GM18526 (cell line): ENCODE results near the gene MAB21L2.

ENCODE experiments used
- POLR2A ChIP-seq: IDR thresholded peaks from 3 replicates; pipeline ENCODE4 v1.6.1; 2011; ENCODE audit not compliant: insufficient read length; ENCODE audit errors: extremely low read depth

Gene MAB21L2

GRCh38 chr4:150586162-150586810 lies 4.3 kb downstream of the MAB21L2 start:
- TF ChIP-seq POLR2A: no peak

- no peak for TF ChIP-seq POLR2A
Observed at GRCh38 chr4:150588316-150588715, 6.4 kb downstream of the MAB21L2 start.

DNA sequence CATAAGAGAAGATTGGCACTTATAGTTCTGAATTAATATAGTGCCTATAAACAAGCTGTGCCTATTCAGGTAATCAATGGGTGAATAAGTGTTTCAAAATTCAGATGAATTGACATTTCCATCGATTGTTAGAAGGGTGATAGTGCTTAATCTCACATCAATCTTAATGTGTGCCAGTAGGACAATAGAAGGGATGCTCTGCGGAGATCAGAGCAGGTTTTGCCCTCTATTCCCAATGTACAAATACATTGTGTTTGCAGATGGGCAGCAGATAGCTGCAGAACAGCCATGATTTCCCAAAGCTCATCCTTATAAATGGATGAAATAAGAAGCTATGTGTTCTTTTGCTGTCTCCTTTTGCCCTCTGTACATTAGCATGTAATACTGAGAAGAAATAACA lies 7.2 kb downstream of the MAB21L2 start:
- no peak for TF ChIP-seq POLR2A

DNA sequence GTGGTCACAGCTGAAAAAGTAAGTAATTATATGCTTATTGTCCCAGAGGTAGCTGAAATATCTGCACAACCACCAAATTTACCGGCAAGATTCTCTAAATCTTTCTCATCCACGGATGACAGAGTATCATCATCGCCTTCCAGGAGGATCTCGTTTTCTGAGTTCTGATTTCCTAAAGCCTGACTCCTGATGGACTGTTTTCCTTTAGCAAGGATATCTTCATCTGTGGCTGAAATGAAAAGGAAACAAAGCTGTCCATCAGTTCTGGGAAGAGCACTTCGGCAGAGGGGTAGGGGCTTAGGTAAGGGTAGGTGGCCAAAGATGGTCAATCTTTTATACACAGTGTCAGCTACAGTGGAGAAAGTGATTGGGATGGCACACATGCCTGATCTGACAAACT lies 8.7 kb downstream of the MAB21L2 start:
- TF ChIP-seq POLR2A: no peak

GRCh38 chr4:150591406-150591805 lies 9.5 kb downstream of the MAB21L2 start:
- no peak for TF ChIP-seq POLR2A

DNA sequence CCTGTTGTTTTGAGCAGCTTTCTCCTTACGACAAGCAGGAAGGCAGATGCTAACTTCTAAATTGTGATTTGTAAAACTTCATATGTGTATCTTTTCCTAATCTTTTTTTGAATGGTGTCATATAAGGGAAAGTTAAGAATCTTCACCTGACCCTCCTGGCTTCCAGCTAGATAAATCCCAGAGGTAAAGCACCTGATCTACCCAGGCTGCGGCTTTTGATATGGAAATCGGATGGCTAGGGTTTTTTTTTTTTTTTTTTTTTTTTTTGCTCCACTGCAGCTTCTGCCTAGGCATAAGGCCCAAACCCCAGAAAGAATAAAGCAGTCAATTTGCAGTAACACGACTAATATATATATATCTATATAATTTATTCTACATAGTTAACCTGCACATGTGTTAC lies 10.0 kb downstream of the MAB21L2 start:
- TF ChIP-seq POLR2A: no peak

GRCh38 chr4:150593996-150594395 lies 12.0 kb downstream of the MAB21L2 start:
- no peak for TF ChIP-seq POLR2A

GRCh38 chr4:150598909-150599308 lies 17.0 kb downstream of the MAB21L2 start:
- TF ChIP-seq POLR2A: no peak

- no peak for TF ChIP-seq POLR2A
Observed at GRCh38 chr4:150599547-150599946, 17.6 kb downstream of the MAB21L2 start.

DNA sequence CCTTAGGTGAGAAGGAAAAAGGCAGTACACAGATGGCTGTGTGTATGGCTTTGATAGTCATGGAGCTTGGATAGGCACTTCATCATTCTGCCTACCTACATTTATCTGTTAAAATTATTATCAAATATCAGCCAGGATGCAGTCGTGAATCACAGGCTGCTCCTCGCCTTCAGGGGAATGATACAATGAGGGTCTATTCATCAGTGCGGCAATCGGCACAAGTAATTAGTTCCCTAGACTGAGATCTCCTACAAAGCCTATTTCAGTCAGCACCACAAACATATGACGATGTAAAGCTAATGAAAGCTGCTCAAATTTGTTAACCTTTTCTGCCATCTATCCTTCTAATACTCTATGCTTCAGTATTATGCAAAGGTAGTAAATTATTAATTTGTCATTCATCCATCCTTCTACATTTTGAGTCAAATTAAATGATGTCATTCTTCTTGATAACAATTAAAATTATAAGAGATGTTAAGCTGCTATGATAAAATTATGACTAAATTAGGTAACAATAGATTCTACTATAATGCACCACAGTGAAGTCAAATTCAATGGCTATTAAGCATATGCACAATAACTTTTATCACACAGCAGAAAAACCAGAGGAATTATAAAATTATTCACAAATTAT lies 19.0 kb downstream of the MAB21L2 start:
- no peak for TF ChIP-seq POLR2A

DNA sequence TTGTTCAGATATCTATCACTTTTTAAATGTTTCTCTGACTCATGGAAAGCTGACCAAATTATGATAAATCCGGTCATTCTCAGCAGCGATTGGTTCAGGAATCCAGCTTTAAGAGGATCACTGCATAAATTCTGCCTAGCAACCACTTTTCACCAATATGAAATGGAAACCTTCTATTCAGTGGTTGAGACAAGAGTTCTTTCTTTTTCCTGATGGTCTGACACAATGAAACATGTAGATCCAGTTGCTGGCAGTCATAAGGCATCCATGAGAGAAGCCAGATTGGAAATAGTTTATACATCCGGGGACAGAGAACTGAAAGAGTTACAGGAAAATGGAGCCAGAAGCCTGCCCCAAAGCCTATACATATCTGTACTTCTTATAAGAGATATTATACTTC lies 27.2 kb downstream of the MAB21L2 start:
- no peak for TF ChIP-seq POLR2A

- TF ChIP-seq POLR2A: no peak
Observed at GRCh38 chr4:150619042-150619441, 37.1 kb downstream of the MAB21L2 start.

DNA sequence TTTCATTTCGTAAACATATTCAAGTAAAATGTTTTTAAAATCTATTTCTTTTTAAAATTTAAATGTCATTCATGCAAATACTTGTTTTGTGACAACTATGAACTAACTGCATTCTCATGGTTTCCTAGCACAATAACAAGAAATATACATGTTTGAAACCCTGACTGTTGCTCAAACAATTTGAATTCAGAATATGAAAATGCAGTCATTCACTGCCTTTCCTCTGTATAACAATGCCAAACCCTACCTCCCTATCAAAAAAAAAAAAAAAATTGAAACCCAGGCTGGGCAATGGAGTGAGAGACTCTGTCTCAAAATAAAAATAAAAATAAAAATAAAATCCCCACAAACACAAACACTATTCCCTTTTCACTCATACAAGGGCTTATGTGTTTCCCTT lies 42.1 kb downstream of the MAB21L2 start:
- no peak for TF ChIP-seq POLR2A

DNA sequence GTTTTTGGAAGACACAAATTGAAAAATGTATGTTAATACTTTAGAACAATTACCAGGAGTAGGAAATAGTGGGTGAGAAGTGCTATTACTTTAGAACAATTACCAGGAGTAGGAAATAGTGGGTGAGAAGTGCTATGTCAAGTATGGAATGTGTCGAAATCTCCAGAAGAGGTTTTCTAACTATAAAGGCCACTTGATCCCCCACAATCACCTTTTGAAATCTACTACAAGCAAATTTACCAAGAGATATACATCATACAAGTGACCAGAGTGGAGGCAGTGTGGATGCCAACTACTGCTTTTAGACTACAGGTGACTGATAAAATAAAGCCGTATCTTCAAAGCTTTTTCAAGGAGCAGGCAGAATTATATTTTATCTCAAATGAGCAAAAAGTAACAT lies 43.1 kb downstream of the MAB21L2 start:
- no peak for TF ChIP-seq POLR2A

DNA sequence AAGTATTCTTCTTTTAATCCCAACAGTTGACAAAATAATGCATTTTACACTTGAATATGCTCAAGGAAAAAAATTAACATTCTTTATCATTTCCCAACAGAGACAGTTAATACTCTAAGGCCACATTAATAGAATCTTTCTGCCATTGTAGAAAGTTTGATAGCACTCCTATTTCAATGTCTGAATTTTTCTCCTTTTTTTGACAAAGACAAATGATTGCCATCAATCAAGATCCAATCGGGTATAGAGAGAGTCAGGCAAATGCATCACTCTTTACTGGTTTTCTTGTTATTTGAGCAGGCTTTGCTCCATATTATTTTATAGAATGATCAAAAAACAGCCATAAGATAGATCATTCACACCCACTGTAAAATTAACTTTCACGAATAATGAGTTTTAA lies 46.1 kb downstream of the MAB21L2 start:
- TF ChIP-seq POLR2A: no peak

DNA sequence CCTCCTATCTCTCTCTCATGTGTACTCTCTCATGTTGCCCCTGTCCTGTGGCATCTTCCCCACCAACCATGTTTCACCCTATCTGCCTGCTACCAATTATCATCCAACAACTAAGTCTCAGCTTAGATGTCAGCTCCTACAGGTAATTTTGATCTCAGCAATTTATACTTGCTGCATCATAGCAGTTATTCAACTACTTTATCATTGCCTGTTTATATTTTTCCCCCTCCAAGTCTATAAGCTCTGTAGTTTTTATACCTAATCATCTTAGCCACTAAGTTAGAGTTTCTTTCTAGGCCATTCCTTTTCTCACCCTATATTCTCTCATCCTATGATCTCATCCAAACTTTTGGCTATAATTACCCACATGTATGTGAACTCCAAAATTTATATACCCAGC lies 50.7 kb downstream of the MAB21L2 start:
- no peak for TF ChIP-seq POLR2A
